ENCODE data around the gene HSPH1. TPM values are rescaled to one million over a fixed set of nuclear protein-coding genes. Genes with fewer than 3 reads are reported as not detected.

Gene HSPH1
- total RNA-seq, 1 experiment from 2014 or later, result 145 TPM

DNA sequence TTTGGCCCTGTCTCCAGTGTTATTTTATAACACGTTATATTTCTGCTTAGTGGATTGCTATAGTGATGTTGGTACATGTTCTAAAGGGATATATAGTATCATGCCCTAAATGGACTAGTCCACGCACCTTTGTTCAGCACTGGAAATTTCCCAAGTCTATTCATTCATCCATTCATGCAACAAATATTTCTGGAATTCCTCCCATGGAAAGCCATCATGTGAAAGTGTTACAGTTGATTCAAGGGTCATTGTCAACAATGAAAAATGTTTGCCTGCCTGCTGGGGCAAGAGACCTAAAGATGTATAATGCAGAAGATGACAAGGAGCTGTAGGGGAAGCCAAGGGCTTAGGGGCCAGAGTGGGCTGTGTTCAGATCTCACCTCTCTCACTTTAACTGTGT, 10.8 kb upstream of the HSPH1 start:
- no TSS peak for BruUV-seq (replicated peaks)
- ATAC-seq, result peak; percentile 76
- POLR2A ChIA-PET, result no interaction called here

GRCh38 chr13:31172001-31172400, 10.3 kb upstream of the HSPH1 start:
- TF ChIP-seq, protein P1, sequence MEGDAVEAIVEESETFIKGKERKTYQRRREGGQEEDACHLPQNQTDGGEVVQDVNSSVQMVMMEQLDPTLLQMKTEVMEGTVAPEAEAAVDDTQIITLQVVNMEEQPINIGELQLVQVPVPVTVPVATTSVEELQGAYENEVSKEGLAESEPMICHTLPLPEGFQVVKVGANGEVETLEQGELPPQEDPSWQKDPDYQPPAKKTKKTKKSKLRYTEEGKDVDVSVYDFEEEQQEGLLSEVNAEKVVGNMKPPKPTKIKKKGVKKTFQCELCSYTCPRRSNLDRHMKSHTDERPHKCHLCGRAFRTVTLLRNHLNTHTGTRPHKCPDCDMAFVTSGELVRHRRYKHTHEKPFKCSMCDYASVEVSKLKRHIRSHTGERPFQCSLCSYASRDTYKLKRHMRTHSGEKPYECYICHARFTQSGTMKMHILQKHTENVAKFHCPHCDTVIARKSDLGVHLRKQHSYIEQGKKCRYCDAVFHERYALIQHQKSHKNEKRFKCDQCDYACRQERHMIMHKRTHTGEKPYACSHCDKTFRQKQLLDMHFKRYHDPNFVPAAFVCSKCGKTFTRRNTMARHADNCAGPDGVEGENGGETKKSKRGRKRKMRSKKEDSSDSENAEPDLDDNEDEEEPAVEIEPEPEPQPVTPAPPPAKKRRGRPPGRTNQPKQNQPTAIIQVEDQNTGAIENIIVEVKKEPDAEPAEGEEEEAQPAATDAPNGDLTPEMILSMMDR (IDR thresholded peaks at IDR 0.05), result no peak
- TF ChIP-seq SIN3A (IDR thresholded peaks at IDR 0.05; ENCODE audit: borderline replicate concordance, insufficient read depth, low read depth, low read length) (no peak), TCF7L2 (IDR thresholded peaks at IDR 0.05; ENCODE audit: low read depth, low read length) (no peak), POLR2AphosphoS5 (IDR thresholded peaks at IDR 0.05; ENCODE audit: low read depth, low read length) (no peak), REST (IDR thresholded peaks at IDR 0.05; ENCODE audit: insufficient read depth in 1 of 2, low read depth in 2 of 2, low read length in 1 of 2) (no peak)
- ChIA-PET POLR2A (no interaction called here), CTCF (no interaction called here)
- Histone ChIP-seq H3K4me1 (ENCODE audit: control insufficient read depth, insufficient read depth, low read length) (peaks cover 9% of the 10 kb centered on the region), H3K36me3 (ENCODE audit: control insufficient read depth, insufficient read depth, low read length) (no peaks in the 10 kb centered on the region), H3K27ac (ENCODE audit: low read length) (0 out of 2 replicates have a peak overlapping the region, but pooled peaks have one; percentile 14), H3K4me3 (ENCODE audit: low read depth in 2 of 2, low read length in 2 of 2) (no peak overlapping the region), H3K27me3 (ENCODE audit: control insufficient read depth, insufficient read depth, low read length) (no peaks in the 10 kb centered on the region), H3K9me3 (ENCODE audit: control insufficient read depth, insufficient read depth, low read depth, low read length) (no peaks in the 10 kb centered on the region)
- intact Hi-C loops (cut with micrococcal nuclease; ENCODE audit: unreplicated experiment), result no loop called here
- no TSS peak for BruUV-seq (replicated peaks)
- in situ Hi-C loops (cut with HindIII; ENCODE audit: low pct_unique_long_range_greater_than_20kb, low sequenced_read_pairs), result no loop called here
- ATAC-seq (no peak), DNase-seq (ENCODE audit: low read depth, low spot score) (no peak)

More for the DNA sequence above, 10.8 kb upstream of the HSPH1 start:
- intact Hi-C loops (cut with micrococcal nuclease; ENCODE audit: unreplicated experiment) (no loop called here), in situ Hi-C loops (cut with HindIII; ENCODE audit: low pct_unique_long_range_greater_than_20kb, low sequenced_read_pairs) (no loop called here)
- Histone ChIP-seq H3K27me3 (ENCODE audit: control insufficient read depth, insufficient read depth, low read length) (no peaks in the 10 kb centered on the region), H3K27ac (ENCODE audit: low read length) (peak overlapping the region; percentile 68), H3K4me3 (ENCODE audit: low read depth in 2 of 2, low read length in 2 of 2) (no peak overlapping the region), H3K9me3 (ENCODE audit: control insufficient read depth, insufficient read depth, low read depth, low read length) (no peaks in the 10 kb centered on the region), H3K4me1 (ENCODE audit: control insufficient read depth, insufficient read depth, low read length) (peaks cover 9% of the 10 kb centered on the region), H3K36me3 (ENCODE audit: control insufficient read depth, insufficient read depth, low read length) (no peaks in the 10 kb centered on the region)
- TF ChIP-seq REST (IDR thresholded peaks at IDR 0.05; ENCODE audit: insufficient read depth in 1 of 2, low read depth in 2 of 2, low read length in 1 of 2), result no peak
- TF ChIP-seq TCF7L2 (IDR thresholded peaks at IDR 0.05; ENCODE audit: low read depth, low read length), result no peak
- TF ChIP-seq POLR2AphosphoS5 (IDR thresholded peaks at IDR 0.05; ENCODE audit: low read depth, low read length), result no peak
- no peak for TF ChIP-seq SIN3A (IDR thresholded peaks at IDR 0.05; ENCODE audit: borderline replicate concordance, insufficient read depth, low read depth, low read length)
- TF ChIP-seq, protein P1 (IDR thresholded peaks at IDR 0.05), result no peak
- CTCF ChIA-PET, result no interaction called here
- peak; percentile 64 for DNase-seq (ENCODE audit: low read depth, low spot score)

Measured in Panc1 (cell line).